ENCODE results near the gene CSMD2. TPM values are rescaled to one million over a fixed set of nuclear protein-coding genes. Genes with fewer than 3 reads are reported as not detected.

The CSMD2 gene
- total RNA-seq, 2 experiments from 2014 or later: not detected

DNA sequence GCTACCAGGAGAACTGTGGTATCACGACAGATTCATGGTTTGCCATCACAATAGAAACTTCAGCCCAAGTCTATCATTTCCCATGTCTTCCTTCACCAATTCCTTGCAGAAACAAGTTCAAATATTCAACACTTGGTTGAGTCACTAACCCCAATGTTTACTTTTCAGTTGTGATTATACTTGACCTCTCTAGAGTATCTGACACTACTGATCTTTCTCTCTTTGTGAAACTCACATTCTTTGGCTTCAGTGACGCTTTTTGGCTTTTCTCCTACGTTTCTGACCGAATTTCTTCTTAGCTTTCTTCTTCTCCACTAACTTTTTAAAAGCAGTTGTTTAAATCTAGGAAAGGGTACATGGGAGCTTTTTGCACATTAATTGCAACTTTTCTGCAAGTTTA, 350.0 kb downstream of the CSMD2 start:
- H3K4me1 Mint-ChIP-seq (ENCODE audit: low read depth): no peaks in the 10 kb centered on the region
- no peak overlapping the region for H3K4me3 Mint-ChIP-seq
- H3K27ac Mint-ChIP-seq: no peak overlapping the region
- H3K9me3 Mint-ChIP-seq: no peaks in the 10 kb centered on the region
- CTCF ChIA-PET: interaction anchor here (1.6 kb wide), 1 partner anchor 182 kb away, joined by 5 read pairs; no protein-coding TSS in a partner anchor
- no peaks in the 10 kb centered on the region for H3K36me3 Mint-ChIP-seq (ENCODE audit: low read depth)
- peaks cover 11% of the 10 kb centered on the region for H3K27me3 Mint-ChIP-seq (ENCODE audit: low read depth)
- no peak for DNase-seq
- intact Hi-C loops (cut with micrococcal nuclease): no loop called here

DNA sequence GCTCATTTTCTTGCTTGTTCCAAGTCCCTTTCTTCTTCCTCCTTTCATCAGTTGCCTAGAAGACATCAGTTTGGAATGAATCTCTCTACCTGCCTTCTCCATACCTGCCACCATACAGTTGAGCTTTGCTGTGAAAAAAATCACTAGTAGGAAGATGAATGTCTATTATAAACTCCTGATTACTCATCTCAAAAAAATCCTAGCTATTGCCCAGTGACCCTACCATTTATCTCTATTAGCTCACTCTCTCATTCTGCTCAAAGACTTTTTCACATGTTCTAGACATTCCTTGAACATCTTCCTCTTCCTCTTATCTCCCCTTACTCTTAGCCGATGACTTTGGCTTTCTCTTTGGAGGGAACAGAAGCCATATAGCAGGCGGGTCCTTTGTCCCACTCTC, 350.9 kb downstream of the CSMD2 start:
- Mint-ChIP-seq H3K4me3 (no peak overlapping the region), H3K4me1 (ENCODE audit: low read depth) (no peaks in the 10 kb centered on the region), H3K36me3 (ENCODE audit: low read depth) (no peaks in the 10 kb centered on the region), H3K27me3 (ENCODE audit: low read depth) (peaks cover 11% of the 10 kb centered on the region), H3K27ac (no peak overlapping the region), H3K9me3 (peaks cover 2% of the 10 kb centered on the region)
- no peak for DNase-seq
- intact Hi-C loops (cut with micrococcal nuclease): no loop called here
- CTCF ChIA-PET: no interaction called here

DNA sequence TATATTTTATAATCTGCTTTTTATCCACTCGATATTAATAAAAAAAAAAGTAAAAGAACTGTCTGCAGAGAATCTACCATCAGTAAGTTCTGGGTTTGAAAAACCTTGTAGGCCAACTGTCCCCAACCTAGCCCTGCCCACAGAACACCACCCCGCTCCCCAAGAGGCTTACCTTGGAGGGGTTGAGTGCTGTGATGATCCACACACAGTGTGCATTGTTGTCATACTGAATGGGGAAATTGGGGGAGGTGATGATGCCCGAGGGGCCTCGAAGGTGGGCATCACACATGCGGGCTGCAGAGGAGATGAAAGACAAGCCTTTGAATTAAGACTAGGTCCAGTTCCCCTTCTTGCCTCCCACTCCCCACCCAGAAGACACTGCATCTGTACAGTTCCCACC, 354.5 kb downstream of the CSMD2 start:
- H3K27ac Mint-ChIP-seq: no peak overlapping the region
- H3K36me3 Mint-ChIP-seq (ENCODE audit: low read depth): no peaks in the 10 kb centered on the region
- H3K9me3 Mint-ChIP-seq: peaks cover 20% of the 10 kb centered on the region
- intact Hi-C loops (cut with micrococcal nuclease): no loop called here
- H3K4me1 Mint-ChIP-seq (ENCODE audit: low read depth): no peaks in the 10 kb centered on the region
- CTCF ChIA-PET: no interaction called here
- peaks cover 11% of the 10 kb centered on the region for H3K27me3 Mint-ChIP-seq (ENCODE audit: low read depth)
- DNase-seq: no peak
- no peak overlapping the region for H3K4me3 Mint-ChIP-seq

DNA sequence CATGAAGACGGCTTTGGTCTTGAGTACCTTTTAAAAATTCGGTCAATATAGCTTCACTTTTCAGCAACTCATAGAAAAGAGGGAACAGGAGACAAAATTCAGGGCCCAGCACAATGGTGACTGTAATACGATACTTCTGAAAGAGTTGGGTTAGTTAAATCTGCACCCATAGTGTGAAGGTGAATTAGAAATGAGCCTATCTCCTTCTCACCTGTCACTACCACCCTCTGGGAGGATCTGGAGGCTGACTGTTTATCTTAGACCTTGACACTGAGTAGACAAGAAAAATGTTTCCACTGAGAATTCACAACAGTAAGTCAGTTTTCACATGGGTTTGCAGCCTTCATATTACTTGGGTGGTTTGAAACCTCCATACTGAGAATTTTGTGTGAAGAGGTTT, 359.0 kb downstream of the CSMD2 start:
- DNase-seq: no peak
- no peak overlapping the region for H3K4me3 Mint-ChIP-seq
- no peaks in the 10 kb centered on the region for H3K27me3 Mint-ChIP-seq (ENCODE audit: low read depth)
- H3K27ac Mint-ChIP-seq: no peak overlapping the region
- H3K9me3 Mint-ChIP-seq: peaks cover 20% of the 10 kb centered on the region
- no peaks in the 10 kb centered on the region for H3K4me1 Mint-ChIP-seq (ENCODE audit: low read depth)
- no peaks in the 10 kb centered on the region for H3K36me3 Mint-ChIP-seq (ENCODE audit: low read depth)
- CTCF ChIA-PET: no interaction called here
- intact Hi-C loops (cut with micrococcal nuclease): no loop called here

DNA sequence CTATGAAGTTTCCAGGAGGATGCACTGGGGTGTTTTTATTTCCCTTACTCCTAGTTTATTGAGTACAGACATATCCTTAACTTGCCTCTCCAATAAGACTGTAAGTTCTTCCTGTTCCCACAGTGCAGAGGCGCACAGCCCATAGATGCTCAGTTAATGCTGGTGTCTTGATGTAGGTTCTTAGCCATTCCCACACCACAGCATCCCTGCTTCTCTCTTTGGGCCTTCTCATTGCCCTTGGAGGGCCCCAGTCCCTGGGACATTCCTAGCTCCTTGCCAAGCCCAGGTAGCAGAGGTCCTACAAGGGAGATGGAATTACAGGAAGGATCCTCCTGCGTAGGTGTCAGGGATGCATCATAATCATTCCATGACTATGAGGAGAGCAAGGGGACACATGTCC, 362.8 kb downstream of the CSMD2 start:
- Mint-ChIP-seq H3K27me3 (ENCODE audit: low read depth) (peaks cover 2% of the 10 kb centered on the region), H3K36me3 (ENCODE audit: low read depth) (no peaks in the 10 kb centered on the region), H3K27ac (no peak overlapping the region), H3K9me3 (peaks cover 13% of the 10 kb centered on the region), H3K4me3 (no peak overlapping the region), H3K4me1 (ENCODE audit: low read depth) (no peaks in the 10 kb centered on the region)
- DNase-seq: no peak
- CTCF ChIA-PET: no interaction called here
- intact Hi-C loops (cut with micrococcal nuclease): no loop called here

DNA sequence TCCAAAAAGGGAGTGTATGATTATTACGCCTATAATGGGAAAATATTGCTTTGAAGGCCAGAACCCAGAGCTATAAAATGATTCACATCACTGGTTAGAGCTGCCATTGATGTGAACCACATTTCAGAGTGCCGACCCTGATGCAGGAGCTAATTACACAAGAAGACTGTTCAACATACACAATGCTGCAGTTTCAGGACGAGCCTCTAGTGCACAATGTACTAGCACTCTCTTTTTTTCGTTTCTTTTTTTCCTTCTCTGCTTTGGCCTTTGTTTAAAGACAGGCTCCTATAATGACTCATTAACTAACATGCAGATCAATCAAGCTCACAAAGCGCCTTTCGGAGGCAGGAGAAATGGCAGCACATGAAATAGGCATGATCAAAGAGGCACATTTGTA, 367.2 kb downstream of the CSMD2 start:
- intact Hi-C loops (cut with micrococcal nuclease): no loop called here

DNA sequence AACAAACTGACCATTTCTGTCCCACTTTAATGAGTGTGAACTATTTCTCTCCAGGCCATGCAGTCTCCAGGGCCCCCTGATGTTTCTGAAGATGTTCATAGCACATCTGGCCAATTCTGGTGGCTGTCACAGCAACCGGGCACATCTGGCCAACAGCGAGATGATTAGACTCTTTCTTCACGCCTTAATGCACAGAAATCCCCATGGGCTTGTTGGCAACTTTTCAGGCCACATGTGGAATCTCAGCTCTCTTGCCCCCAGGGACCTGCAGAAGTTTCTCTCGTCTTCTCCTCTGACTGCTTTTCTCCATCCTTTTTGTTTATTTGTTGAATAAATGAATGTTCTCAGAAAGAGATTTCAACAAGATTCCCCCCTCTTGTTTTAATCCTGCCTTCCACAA, 372.4 kb downstream of the CSMD2 start:
- intact Hi-C loops (cut with micrococcal nuclease): no loop called here
- no peaks in the 10 kb centered on the region for H3K4me1 Mint-ChIP-seq (ENCODE audit: low read depth)
- H3K9me3 Mint-ChIP-seq: peaks cover 12% of the 10 kb centered on the region
- CTCF ChIA-PET: interaction anchor here (0.7 kb wide), 1 partner anchor 803 kb away, joined by 3 read pairs; no protein-coding TSS in a partner anchor
- no peak overlapping the region for H3K27ac Mint-ChIP-seq
- no peak for DNase-seq
- no peaks in the 10 kb centered on the region for H3K36me3 Mint-ChIP-seq (ENCODE audit: low read depth)
- H3K4me3 Mint-ChIP-seq: no peak overlapping the region
- H3K27me3 Mint-ChIP-seq (ENCODE audit: low read depth): peaks cover 7% of the 10 kb centered on the region

More for the DNA sequence above, 367.2 kb downstream of the CSMD2 start:
- CTCF ChIA-PET: no interaction called here
- H3K4me1 Mint-ChIP-seq (ENCODE audit: low read depth): no peaks in the 10 kb centered on the region
- no peaks in the 10 kb centered on the region for H3K36me3 Mint-ChIP-seq (ENCODE audit: low read depth)
- no peak for DNase-seq
- H3K27ac Mint-ChIP-seq: no peak overlapping the region
- no peak overlapping the region for H3K4me3 Mint-ChIP-seq
- H3K27me3 Mint-ChIP-seq (ENCODE audit: low read depth): peaks cover 2% of the 10 kb centered on the region
- peaks cover 18% of the 10 kb centered on the region for H3K9me3 Mint-ChIP-seq

DNA sequence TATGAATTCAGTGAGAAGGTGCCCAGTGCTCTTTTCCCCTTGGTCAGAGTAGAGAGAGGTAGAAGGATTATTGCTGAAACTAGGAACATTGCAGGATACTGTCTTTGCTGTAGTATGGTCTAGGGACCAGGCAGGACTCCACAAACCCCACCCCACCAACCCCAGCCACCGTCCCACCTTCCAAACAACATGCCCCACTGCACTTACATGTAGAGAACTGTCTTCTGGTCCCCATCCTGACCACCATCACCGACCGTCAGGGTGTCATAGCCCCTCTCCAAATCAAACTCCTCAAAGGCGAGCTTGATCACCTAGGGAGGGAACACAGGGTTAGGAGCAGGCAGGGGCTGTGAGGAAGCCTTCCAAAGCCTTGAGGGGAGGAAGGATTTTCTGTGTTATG, 372.8 kb downstream of the CSMD2 start:
- H3K4me3 Mint-ChIP-seq: no peak overlapping the region
- intact Hi-C loops (cut with micrococcal nuclease): no loop called here
- CTCF ChIA-PET: no interaction called here
- H3K27me3 Mint-ChIP-seq (ENCODE audit: low read depth): peaks cover 9% of the 10 kb centered on the region
- H3K9me3 Mint-ChIP-seq: peaks cover 9% of the 10 kb centered on the region
- H3K36me3 Mint-ChIP-seq (ENCODE audit: low read depth): no peaks in the 10 kb centered on the region
- no peaks in the 10 kb centered on the region for H3K4me1 Mint-ChIP-seq (ENCODE audit: low read depth)
- no peak for DNase-seq
- no peak overlapping the region for H3K27ac Mint-ChIP-seq

DNA sequence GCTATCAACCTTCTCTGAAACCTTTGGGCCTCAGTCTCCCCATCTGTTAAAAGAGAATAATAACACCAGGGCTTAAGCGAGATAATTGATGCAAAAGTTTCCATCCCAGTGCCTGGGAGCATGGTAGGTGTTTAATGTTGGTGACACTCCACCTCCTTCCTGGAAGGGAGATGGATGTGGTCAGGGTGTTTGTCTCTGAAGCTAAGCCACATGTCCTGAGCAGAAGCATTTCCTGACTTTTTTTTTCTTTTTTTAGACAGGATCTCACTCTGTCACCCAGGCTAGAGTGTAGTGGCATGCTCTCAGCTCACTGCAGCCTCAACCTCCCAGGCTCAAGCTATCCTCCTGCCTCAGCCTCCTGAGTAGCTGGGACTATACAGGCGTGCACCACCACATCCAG, 373.8 kb downstream of the CSMD2 start:
- H3K9me3 Mint-ChIP-seq: peaks cover 4% of the 10 kb centered on the region
- intact Hi-C loops (cut with micrococcal nuclease): no loop called here
- DNase-seq: no peak

DNA sequence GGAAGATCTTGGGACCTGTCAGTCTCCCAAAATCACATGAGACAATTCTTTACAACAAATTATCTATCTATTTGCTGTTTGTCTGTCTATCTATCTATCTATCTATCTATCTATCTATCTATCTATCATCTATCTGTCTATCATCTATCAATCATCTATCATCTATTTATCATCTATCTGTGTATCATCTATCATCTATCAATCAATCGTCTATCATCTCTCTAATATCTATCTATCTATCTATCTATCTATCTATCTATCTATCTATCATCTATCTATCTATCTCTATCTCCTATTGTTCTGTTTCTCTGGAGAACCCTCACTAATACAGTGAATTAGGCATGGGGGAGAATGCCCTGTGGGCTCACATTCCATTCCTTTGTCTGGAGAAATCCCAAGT, 374.5 kb downstream of the CSMD2 start:
- no peak overlapping the region for H3K27ac Mint-ChIP-seq
- intact Hi-C loops (cut with micrococcal nuclease): no loop called here
- DNase-seq: no peak
- no peaks in the 10 kb centered on the region for H3K4me1 Mint-ChIP-seq (ENCODE audit: low read depth)
- H3K4me3 Mint-ChIP-seq: no peak overlapping the region
- H3K9me3 Mint-ChIP-seq: no peaks in the 10 kb centered on the region
- H3K27me3 Mint-ChIP-seq (ENCODE audit: low read depth): peaks cover 13% of the 10 kb centered on the region
- no peaks in the 10 kb centered on the region for H3K36me3 Mint-ChIP-seq (ENCODE audit: low read depth)
- CTCF ChIA-PET: no interaction called here

More for the DNA sequence above, 373.8 kb downstream of the CSMD2 start:
- Mint-ChIP-seq H3K4me1 (ENCODE audit: low read depth) (no peaks in the 10 kb centered on the region), H3K27ac (no peak overlapping the region), H3K36me3 (ENCODE audit: low read depth) (no peaks in the 10 kb centered on the region), H3K4me3 (no peak overlapping the region), H3K27me3 (ENCODE audit: low read depth) (peaks cover 9% of the 10 kb centered on the region)
- CTCF ChIA-PET: no interaction called here

DNA sequence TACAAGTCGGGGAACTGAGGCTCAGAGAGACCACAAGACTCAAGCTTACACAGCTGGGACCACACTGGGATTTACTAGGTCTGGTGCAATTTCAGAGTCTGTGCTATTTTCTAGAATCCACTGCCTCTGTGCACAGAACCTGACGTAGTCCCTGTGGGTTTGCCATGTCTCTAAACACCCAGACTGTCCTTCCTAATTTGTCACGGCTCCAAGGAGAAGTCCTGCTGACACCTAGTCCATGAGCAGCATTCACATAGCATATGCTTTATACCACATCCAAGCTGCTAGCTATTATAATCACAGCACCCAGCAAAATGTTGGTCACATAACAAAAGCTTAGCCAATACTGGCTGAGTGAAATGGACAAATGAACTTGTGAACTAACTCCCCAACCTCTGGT, 380.2 kb downstream of the CSMD2 start:
- Mint-ChIP-seq H3K27me3 (ENCODE audit: low read depth) (peaks cover 10% of the 10 kb centered on the region), H3K36me3 (ENCODE audit: low read depth) (no peaks in the 10 kb centered on the region), H3K4me3 (no peak overlapping the region), H3K4me1 (ENCODE audit: low read depth) (no peaks in the 10 kb centered on the region), H3K9me3 (no peaks in the 10 kb centered on the region), H3K27ac (no peak overlapping the region)
- CTCF ChIA-PET: interaction anchor here (0.7 kb wide), 1 partner anchor 315 kb away, joined by 3 read pairs; no protein-coding TSS in a partner anchor
- intact Hi-C loops (cut with micrococcal nuclease): no loop called here
- no peak for DNase-seq

DNA sequence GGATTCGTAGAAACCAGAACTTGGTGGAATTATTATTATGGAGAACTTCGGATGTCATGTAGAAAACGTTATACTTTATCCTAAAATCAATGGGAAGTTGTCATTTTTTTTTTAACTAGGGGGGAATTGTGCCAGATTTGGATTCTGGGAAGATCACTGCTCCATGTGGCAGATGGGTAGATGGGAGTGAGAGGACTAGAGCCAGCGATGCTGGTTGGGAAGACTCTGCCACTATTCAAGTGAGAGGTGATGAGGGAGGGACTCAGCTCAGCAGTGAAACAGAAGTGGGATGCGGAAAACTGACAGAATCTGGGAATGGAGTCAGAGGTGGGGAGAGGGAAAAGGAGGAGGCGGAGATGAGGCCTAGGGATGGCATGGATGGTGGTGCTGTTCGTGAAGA, 382.3 kb downstream of the CSMD2 start:
- intact Hi-C loops (cut with micrococcal nuclease): no loop called here
- Mint-ChIP-seq H3K27me3 (ENCODE audit: low read depth) (peaks cover 12% of the 10 kb centered on the region), H3K36me3 (ENCODE audit: low read depth) (no peaks in the 10 kb centered on the region), H3K4me1 (ENCODE audit: low read depth) (no peaks in the 10 kb centered on the region), H3K4me3 (no peak overlapping the region), H3K27ac (no peak overlapping the region), H3K9me3 (no peaks in the 10 kb centered on the region)
- no peak for DNase-seq
- CTCF ChIA-PET: no interaction called here

DNA sequence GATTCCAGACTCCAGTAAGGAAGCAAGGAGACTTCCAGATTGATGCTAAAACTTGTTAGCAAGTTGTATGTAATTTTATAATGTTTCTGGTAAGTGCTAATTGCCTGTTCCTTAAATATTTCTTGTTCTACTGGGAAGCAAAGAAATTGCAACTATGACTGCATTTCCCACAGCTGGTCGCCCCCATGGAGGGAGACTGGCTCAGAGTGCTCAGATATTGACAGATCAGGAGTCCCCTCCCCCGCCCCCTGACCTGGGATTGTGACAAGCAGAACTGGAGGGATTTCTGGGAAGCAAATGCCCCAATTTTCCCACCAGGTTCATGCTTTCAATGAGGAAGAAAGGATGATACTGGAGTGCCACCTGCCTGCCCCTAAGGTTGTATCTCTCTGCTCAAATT, 383.4 kb downstream of the CSMD2 start:
- Mint-ChIP-seq H3K36me3 (ENCODE audit: low read depth) (no peaks in the 10 kb centered on the region), H3K4me3 (no peak overlapping the region), H3K4me1 (ENCODE audit: low read depth) (no peaks in the 10 kb centered on the region), H3K9me3 (no peaks in the 10 kb centered on the region), H3K27ac (no peak overlapping the region), H3K27me3 (ENCODE audit: low read depth) (peaks cover 10% of the 10 kb centered on the region)
- CTCF ChIA-PET: no interaction called here
- intact Hi-C loops (cut with micrococcal nuclease): no loop called here
- DNase-seq: no peak

DNA sequence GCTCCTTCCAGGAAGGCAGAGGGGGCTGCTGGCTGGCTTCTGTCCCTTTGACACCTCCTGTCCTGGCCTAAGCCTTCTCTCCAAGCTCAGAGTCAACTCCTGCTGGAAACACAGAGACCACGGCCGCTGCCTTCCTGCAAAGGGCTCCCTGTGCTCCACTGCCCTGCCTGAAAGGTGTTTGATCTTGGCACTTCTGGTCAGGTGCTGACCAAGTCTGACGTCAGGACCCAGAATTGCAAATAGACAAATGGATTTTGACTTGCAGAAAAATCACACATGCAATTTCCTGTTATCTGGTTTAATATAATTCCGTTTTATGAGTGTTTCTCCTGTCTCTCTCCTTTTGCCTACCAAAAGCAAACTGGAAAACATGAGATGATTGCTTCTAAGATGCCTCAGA, 387.7 kb downstream of the CSMD2 start:
- Mint-ChIP-seq H3K4me3 (no peak overlapping the region), H3K27me3 (ENCODE audit: low read depth) (peaks cover 5% of the 10 kb centered on the region), H3K9me3 (no peaks in the 10 kb centered on the region), H3K36me3 (ENCODE audit: low read depth) (no peaks in the 10 kb centered on the region), H3K27ac (no peak overlapping the region), H3K4me1 (ENCODE audit: low read depth) (no peaks in the 10 kb centered on the region)
- DNase-seq: no peak
- intact Hi-C loops (cut with micrococcal nuclease): no loop called here
- CTCF ChIA-PET: no interaction called here
